Osteocyte (in vitro differentiated cells): ENCODE results near the gene CCDC92B. TPM values are rescaled to one million over a fixed set of nuclear protein-coding genes. Genes with fewer than 3 reads are reported as not detected.
"Not testable (repeated sequence)": the region's sequence is repeated elsewhere in the genome, so short reads cannot be mapped to it uniquely, and the experiment has no call there.

Experiments used
- DNase-seq: peaks from one replicate; pipeline ENCODE4 v3.0.0; 2021; ENCODE audit warnings: mixed read lengths; ENCODE audit not compliant: unreplicated experiment; ENCODE audit errors: extremely low spot score
- H3K27ac Mint-ChIP-seq: one replicate; pipeline ENCODE4 v1.8.0; 2021; ENCODE audit warnings: mild to moderate bottlenecking, mixed read lengths; ENCODE audit not compliant: unreplicated experiment
- H3K27me3 Mint-ChIP-seq: one replicate; pipeline ENCODE4 v1.8.0; 2021; ENCODE audit warnings: mixed read lengths; ENCODE audit not compliant: unreplicated experiment
- H3K36me3 Mint-ChIP-seq: one replicate; pipeline ENCODE4 v1.8.0; 2021; ENCODE audit warnings: mixed read lengths; ENCODE audit not compliant: unreplicated experiment
- H3K4me1 Mint-ChIP-seq: one replicate; pipeline ENCODE4 v1.8.0; 2021; ENCODE audit warnings: mixed read lengths; ENCODE audit not compliant: unreplicated experiment
- H3K4me3 Mint-ChIP-seq: one replicate; pipeline ENCODE4 v1.8.0; 2021; ENCODE audit warnings: mild to moderate bottlenecking, moderate library complexity, mixed read lengths; ENCODE audit not compliant: unreplicated experiment
- H3K9me3 Mint-ChIP-seq: one replicate; pipeline ENCODE4 v1.8.0; 2021; ENCODE audit warnings: mixed read lengths; ENCODE audit not compliant: unreplicated experiment
- CTCF ChIP-seq: fragments of 200-600 bp; sonication (generic); IDR thresholded peaks from 2 replicates; pipeline ENCODE4 v1.5.0; 2021; ENCODE audit warnings: antibody characterized with exemption, mild to moderate bottlenecking, moderate library complexity
- total RNA-seq: library from RNA; stranded (reverse); gene quantifications from 2 replicates; pipeline ENCODE4 v1.2.1, GENCODE V29; 2021

Gene CCDC92B
- total RNA-seq, 1 donor from 2014 or later, result not detected

DNA sequence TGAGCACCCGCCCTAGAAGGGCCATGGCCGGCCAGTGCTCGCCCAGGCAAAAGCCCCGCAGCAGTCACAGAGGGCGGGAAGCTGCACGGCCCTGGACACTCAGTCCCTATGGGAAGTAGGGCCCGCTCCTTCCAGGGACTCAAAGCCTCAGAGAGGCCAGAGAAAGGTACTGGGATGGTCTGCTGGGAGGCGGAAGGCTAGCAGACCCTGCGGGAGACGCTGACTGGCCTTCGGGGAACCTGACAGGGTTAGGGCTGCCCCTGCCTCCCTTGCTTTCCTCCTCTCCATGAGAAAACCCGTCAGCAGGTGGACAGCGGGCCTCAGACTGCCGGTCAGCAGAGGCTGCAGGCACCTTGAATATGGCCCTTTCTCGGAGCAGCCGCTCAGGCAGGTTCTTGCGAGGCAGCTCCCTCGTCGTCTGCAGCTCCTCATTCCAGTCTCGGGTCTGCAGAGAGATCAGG is 49.4 kb downstream of the CCDC92B start:
- no peak for DNase-seq
- peaks cover 2% of the 10 kb centered on the region for H3K4me1 Mint-ChIP-seq
- no peaks in the 10 kb centered on the region for H3K9me3 Mint-ChIP-seq
- no peak overlapping the region for H3K4me3 Mint-ChIP-seq
- H3K27ac Mint-ChIP-seq, result no peak overlapping the region
- H3K36me3 Mint-ChIP-seq, result peaks cover 7% of the 10 kb centered on the region
- TF ChIP-seq CTCF, result no peak
- H3K27me3 Mint-ChIP-seq, result no peaks in the 10 kb centered on the region

- not testable (repeated sequence) for H3K36me3 Mint-ChIP-seq, DNase-seq, H3K9me3 Mint-ChIP-seq, H3K27me3 Mint-ChIP-seq, H3K27ac Mint-ChIP-seq, H3K4me1 Mint-ChIP-seq, H3K4me3 Mint-ChIP-seq
Measured at GRCh38 chr17:2699216-2699805, 50.1 kb downstream of the CCDC92B start.

GRCh38 chr17:2697611-2698162 is 51.8 kb downstream of the CCDC92B start:
- H3K27me3 Mint-ChIP-seq, result no peaks in the 10 kb centered on the region

DNA sequence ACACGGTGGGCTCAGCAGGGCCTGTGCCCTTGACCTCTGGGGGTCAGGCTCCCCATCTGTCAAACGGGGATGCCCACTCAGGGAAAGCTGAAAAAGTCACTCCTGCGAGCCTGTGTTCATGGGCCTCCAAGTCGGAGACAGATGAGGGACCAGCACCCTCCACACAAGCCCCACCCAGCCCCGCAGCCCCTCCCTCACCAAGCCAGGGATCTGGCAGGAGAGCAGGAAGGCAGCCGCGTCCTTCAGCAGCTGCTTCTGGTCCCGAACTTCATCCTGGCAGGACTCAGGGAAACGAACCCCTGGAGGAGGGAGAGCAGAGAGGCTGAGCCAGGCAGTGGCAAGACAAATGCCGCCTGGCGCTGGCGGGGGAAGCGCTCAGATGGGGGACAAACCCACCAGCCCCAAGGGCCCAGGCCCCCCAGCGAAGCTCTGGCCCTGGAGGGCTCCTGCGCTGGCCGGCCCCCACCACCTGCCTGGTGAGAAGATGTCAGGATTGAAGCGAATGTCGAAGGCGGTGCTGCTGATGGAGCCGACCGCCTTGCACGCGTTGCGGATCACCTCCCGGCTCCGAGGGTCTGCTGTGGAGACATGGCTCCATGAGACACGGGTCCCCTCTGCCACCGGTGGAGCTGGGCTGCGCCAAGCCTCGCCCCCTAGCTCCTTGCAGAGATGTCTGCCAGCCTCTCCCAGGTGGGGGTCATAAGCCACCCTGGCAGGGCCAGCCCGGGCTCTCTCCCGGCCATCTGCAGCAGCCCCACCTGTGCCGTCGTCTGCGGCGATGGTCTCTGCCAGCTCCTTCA is 53.3 kb downstream of the CCDC92B start:
- no peaks in the 10 kb centered on the region for H3K9me3 Mint-ChIP-seq
- no peak for TF ChIP-seq CTCF
- peak; percentile 83 for DNase-seq
- H3K27me3 Mint-ChIP-seq, result no peaks in the 10 kb centered on the region
- H3K36me3 Mint-ChIP-seq, result peaks cover 2% of the 10 kb centered on the region
- no peak overlapping the region for H3K27ac Mint-ChIP-seq
- no peak overlapping the region for H3K4me3 Mint-ChIP-seq
- H3K4me1 Mint-ChIP-seq, result no peaks in the 10 kb centered on the region

More at GRCh38 chr17:2697611-2698162, 51.8 kb downstream of the CCDC92B start:
- peak; percentile 81 for DNase-seq
- Mint-ChIP-seq H3K9me3 (no peaks in the 10 kb centered on the region), H3K4me1 (no peaks in the 10 kb centered on the region), H3K36me3 (peaks cover 5% of the 10 kb centered on the region), H3K4me3 (no peak overlapping the region), H3K27ac (no peak overlapping the region)
- no peak for TF ChIP-seq CTCF

DNA sequence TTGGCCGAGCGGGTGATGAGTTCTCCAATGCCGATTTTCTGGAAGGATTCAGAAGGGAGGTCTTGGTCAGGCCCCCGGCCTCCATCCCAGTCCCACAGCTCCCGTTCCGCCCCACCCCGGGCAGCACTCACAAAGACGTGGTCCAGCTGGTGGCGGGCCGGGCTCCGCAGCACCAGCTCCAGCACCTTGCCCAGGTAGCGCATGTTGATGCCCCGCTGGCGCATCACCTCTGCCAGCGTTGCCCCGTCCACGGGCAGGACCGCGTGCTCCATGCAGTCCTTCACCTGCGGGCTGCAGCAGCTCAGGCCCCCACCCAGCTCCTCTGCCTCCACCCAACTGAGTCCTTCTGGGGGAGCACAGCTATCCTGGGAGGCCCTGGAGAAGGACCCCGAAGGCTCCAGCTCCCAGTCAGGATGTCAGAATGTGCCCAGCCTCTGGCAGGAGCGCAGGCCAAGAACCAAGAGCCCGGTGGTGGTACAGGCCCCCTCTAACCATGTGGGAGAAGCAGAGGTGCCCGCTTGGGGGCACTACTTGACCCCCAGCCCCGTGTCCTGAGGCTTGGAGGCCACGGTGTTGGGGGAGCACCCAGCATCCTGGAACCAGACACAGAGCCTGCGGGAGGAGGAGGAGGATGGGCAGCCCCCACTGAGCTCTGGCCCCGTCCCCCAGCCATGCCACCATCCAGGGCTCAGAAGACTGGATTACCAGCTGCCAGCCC is 54.0 kb downstream of the CCDC92B start:
- no peak overlapping the region for H3K4me3 Mint-ChIP-seq
- no peaks in the 10 kb centered on the region for H3K27me3 Mint-ChIP-seq
- H3K9me3 Mint-ChIP-seq, result no peaks in the 10 kb centered on the region
- peak; percentile 79 for DNase-seq
- no peaks in the 10 kb centered on the region for H3K4me1 Mint-ChIP-seq
- TF ChIP-seq CTCF, result no peak
- H3K27ac Mint-ChIP-seq, result no peak overlapping the region
- H3K36me3 Mint-ChIP-seq, result peaks cover 2% of the 10 kb centered on the region
